Stimulated activated CD8-positive, alpha-beta memory T cell treated with anti-CD3 and anti-CD28 coated beads, Interleukin-2, amount 100 ng/mL, for 48 hours (primary cell): ENCODE measurements around the gene B4GALT5.

ENCODE experiments used
- DNase-seq, 2 donors: peaks; one replicate each; pipeline ENCODE4 v3.0.0-alpha.2; 2020; ENCODE audit warnings: low read depth in 2 of 2

The B4GALT5 gene

DNA sequence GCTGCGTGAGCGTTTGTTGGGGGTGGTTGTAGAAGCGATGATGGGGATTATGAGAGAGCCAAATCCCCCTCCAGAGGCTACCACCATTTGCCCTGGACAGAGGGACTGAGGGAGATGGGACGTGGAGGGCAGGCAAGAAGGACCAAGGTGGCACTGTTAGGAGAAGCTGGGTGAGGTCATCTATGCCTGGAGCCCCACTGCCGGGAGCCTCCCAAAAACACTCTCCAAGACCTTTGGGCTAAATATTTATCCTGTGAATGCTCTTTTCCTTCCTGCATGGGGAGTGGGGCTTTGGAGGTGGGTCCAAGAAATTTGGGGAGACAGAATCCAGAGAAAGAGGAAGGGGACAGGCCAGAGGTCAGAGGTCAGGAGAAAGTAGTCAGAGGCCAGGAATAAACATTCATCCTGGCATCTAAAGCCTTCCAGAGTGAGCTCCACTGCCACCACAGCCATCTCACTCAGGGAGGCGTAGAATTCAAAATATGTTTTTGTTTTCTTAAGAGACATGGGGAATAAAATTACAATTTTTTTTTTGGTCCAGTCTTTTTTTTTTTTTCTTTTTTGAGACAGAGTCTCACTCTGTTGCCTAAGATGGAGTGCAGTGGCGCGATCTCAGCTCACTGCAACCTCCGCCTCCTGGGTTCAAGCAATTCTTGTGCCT is 128.0 kb downstream of the B4GALT5 start:
- DNase-seq = no peak

GRCh38 chr20:49584418-49585382 is 129.0 kb downstream of the B4GALT5 start:
- DNase-seq = no peak

GRCh38 chr20:49583669-49584417 is 129.8 kb downstream of the B4GALT5 start:
- no peak for DNase-seq

- no peak for DNase-seq
Observed at GRCh38 chr20:49583343-49583668, 130.4 kb downstream of the B4GALT5 start.
